Skeletal muscle tissue (tissue), 4 donors: ENCODE results near the gene TIAL1. TPM values are rescaled to one million over a fixed set of nuclear protein-coding genes. Genes with fewer than 3 reads are reported as not detected.
A peak's percentile ranks its signal among the peaks of the same experiment; 100 is the strongest.

ENCODE experiments used
- H3K27ac ChIP-seq: one replicate; pipeline ENCODE4 v1.7.0; 2013; ENCODE audit warnings: mild to moderate bottlenecking, low read depth, low read length, inconsistent platforms
- H3K27me3 ChIP-seq, 3 donors: one replicate each; pipeline ENCODE4 v1.7.0; 2013; ENCODE audit warnings: low read length in 3 of 3; ENCODE audit not compliant: control insufficient read depth in 3 of 3, insufficient read depth in 3 of 3
- H3K36me3 ChIP-seq, 3 donors: one replicate each; pipeline ENCODE4 v1.7.0; 2013; ENCODE audit warnings: low read length in 3 of 3; ENCODE audit not compliant: control insufficient read depth in 3 of 3, insufficient read depth in 3 of 3
- H3K4me1 ChIP-seq, 3 donors: one replicate each; pipeline ENCODE4 v1.7.0; 2013; ENCODE audit warnings: low read length in 3 of 3, mild to moderate bottlenecking in 3 of 3; ENCODE audit not compliant: control insufficient read depth in 3 of 3, insufficient read depth in 3 of 3
- H3K4me3 ChIP-seq, 3 donors: one replicate each; pipeline ENCODE4 v1.7.0; 2013; ENCODE audit warnings: low read length in 3 of 3
- H3K9ac ChIP-seq, 3 donors: one replicate each; pipeline ENCODE4 v1.7.0; 2013; ENCODE audit warnings: low read length in 3 of 3, mild to moderate bottlenecking in 3 of 3, moderate library complexity in 2 of 3, low read depth in 1 of 3
- H3K9me3 ChIP-seq, 3 donors: one replicate each; pipeline ENCODE4 v1.7.0; 2013; ENCODE audit warnings: low read length in 3 of 3; ENCODE audit not compliant: control insufficient read depth in 3 of 3
- total RNA-seq: library from RNA; depleted of rRNA; stranded (reverse); fragments of >200 nt; gene quantifications from one replicate; pipeline ENCODE4 v1.2.3, GENCODE V29; 2014
- donor health status: Osteomylitis.

TIAL1 gene
- total RNA-seq, 1 donor from 2014 or later: 39.1 TPM

DNA sequence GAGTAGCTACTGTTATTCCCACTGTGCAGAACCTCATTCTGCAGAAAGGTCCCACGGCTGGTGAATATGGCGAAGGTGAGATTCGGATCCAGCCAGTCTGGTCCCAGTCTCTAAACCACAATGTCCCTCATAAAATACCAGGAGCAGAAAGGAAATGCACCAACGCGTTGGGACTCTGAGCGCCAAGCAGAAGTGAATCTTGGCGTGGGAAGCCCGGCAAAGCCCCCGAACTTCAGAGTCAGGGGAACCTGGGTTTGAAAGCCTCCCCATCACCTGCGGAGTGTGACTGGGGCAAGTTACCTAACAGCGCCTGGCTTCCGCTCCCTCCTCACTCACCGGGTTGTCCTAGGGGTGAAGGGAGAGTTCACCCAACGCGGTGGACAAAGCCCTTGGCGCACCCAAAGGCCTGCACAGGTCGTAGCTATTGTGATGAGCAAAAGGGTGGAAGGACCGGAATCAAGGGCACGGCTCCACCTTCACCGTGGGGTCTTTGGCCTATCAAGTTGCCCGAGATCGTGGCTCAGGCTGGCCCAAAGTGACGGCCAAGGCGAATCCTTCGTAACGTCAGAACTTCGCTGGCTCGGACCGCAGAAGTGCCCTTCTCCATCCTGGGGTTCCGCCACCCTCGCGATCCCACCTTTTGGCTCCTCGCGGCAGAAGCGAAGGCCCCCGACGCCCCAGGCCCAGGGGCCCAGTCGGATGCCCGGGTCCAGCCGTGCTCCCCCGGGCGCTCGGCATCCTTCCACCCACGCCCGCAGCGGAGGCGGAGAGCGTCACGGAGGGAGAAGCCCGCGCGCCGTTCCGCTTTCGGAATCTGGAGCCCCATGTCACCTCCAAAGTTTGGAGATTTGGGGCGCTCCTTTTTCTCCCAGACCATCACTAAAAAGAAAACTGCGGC lies 55.1 kb downstream of the TIAL1 start:
- Histone ChIP-seq H3K4me3 (peak overlapping the region; percentile 63 to 72 (median 65)), H3K36me3 (no peaks in the 10 kb centered on the region), H3K4me1 (peaks cover 6 to 21% (median 8%) of the 10 kb centered on the region in 3 donors), H3K9ac (peak overlapping the region in 2 of 3 donors; percentile 40 to 59), H3K27ac (no peak overlapping the region), H3K9me3 (no peaks in the 10 kb centered on the region), H3K27me3 (peaks cover 0 to 8% (median 0%) of the 10 kb centered on the region in 3 donors)

DNA sequence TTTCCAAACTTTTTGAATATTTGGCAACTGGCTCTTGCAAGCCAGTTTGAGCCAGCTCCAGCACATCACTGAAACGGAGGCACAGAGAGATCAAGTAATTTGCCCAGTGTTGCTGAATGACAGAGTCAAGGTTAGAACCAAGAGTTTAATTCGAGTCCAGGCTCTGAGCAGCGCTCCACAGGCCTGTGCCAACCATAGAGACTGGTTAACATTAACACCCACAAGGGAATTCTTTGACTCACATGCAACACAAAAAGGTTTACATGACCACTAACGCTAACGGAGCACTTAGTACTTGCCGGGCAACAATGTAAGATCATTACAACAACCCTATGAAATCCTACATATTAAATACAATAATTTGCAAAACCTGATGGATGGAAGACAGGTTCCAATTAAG lies 55.7 kb downstream of the TIAL1 start:
- H3K27ac ChIP-seq: no peak overlapping the region
- no peaks in the 10 kb centered on the region for H3K9me3 ChIP-seq
- no peak overlapping the region for H3K9ac ChIP-seq
- H3K4me3 ChIP-seq: peak overlapping the region in 2 of 3 donors; percentile 63 to 72
- peaks cover 10 to 27% (median 15%) of the 10 kb centered on the region in 3 donors for H3K4me1 ChIP-seq
- peaks cover 0 to 8% (median 0%) of the 10 kb centered on the region in 3 donors for H3K27me3 ChIP-seq
- H3K36me3 ChIP-seq: no peaks in the 10 kb centered on the region

DNA sequence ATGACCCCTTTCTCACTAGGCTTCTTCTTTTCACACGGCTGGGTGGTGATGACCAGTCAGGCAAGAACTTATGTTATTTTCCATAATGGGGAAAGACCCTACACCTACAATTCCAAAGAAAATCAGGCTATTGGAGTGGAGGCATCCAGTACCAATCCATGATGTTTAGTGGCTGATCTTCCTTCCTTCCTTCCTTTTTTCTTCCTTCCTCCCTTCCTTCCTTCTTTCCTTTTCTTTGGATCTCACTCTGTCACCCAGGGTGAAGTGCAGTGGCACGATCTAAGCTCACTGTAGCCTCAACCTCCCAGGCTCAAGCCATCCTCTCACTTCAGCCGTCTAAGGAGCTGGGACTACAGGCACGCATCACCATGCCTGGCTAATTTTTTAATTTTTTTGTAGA lies 56.7 kb downstream of the TIAL1 start:
- Histone ChIP-seq H3K9ac (no peak overlapping the region), H3K36me3 (no peaks in the 10 kb centered on the region), H3K9me3 (no peaks in the 10 kb centered on the region), H3K4me3 (no peak overlapping the region), H3K27ac (no peak overlapping the region), H3K27me3 (peaks cover 0 to 8% (median 0%) of the 10 kb centered on the region in 3 donors), H3K4me1 (peaks cover 14 to 32% (median 16%) of the 10 kb centered on the region in 3 donors)

DNA sequence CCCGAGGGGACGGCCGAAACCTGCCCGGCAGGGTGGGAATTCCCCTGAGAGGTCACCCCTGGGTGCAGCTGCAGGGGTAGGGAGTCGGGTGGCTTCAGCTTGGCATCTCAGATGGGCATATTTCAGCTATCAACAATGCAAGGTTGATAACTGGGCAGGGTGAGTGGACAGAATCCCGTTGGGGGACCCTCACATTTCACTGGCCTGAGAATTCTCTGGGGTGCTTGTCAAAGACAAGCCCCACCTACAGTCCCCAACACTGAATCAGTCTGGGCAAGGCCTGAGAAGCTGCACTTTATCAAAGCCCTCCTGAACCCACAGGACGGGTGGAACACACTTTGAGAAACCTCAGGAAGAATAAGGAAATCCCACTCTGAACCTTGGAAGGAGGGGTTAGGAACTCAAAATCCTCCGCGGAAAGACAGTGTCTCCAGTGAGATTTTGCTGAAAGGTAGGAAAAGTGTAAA lies 57.4 kb downstream of the TIAL1 start:
- no peak overlapping the region for H3K4me3 ChIP-seq

DNA sequence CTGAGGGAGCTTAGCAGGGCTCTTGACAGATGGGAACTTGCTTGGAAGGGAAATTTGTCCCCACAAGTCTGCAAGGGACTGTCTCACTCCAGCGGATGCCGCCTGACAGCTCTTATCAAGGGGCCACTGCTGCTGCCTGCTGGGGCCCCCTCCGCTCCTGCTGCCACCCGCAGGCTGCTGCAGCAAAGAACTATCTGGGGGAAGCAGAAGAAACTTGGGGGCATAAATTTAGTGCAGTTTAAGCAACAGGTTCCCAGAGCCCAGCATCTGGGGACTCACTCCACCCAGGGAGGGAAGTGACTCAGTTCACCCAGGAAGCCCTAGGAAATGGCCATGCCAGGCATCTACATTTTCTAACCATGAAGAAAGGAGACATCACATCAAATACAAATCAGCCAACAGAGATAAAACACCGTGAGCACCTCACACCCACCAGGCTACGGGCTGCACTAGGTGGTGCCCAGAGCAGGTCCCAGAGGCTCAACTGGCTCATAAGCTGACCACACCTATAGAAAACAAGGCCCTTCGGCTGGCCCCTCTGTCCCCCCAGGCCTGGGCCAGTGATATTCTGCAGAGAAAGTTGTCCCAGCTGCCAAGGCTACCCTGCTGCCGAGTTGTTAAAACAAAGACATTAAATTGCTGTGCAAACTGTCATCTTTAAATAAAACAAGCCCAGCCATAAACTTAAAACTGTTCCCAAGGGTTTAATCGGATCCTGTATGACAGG lies 58.0 kb downstream of the TIAL1 start:
- Histone ChIP-seq H3K4me1 (peaks cover 12 to 32% (median 15%) of the 10 kb centered on the region in 3 donors), H3K9ac (peak overlapping the region in 1 of 3 donors; percentile 14)

More for the DNA sequence above, 57.4 kb downstream of the TIAL1 start:
- Histone ChIP-seq H3K36me3 (no peaks in the 10 kb centered on the region), H3K9me3 (no peaks in the 10 kb centered on the region), H3K27me3 (peaks cover 0 to 8% (median 0%) of the 10 kb centered on the region in 3 donors), H3K27ac (no peak overlapping the region), H3K9ac (peak overlapping the region in 1 of 3 donors; percentile 14), H3K4me1 (peaks cover 14 to 32% (median 18%) of the 10 kb centered on the region in 3 donors)

DNA sequence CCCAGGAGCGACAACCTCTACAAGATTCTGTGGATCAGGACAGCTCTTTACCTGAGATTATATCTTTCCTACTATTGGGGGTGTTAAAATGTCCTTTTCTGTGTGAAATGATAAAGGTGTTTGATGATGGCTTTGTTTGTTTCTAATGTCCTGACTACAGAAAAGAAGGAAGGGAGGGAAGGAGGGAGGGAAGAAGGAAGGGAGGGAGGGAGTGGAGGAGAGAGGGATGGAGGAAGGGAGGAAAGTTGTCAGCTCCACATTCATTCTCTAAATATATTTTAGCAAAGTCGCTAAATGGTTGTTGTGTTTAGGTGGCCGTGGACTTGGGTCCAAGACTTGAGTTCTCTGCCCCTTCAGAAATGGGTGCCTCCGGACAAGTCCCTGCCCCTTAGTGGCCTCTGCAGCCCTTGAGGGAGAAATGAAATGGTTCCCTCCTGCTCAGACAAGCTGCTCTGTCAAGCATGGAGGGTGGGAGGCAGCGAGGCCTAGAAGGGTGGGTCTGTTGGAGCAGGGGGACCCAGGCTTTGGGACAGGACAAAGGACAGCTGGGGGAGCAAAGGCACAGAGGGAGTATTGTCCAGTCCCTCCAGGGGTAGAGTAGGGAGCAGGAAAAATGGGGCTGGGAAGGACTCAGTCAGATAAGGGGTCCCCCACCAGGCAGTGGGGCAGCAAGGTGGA lies 58.7 kb downstream of the TIAL1 start:
- no peak overlapping the region for H3K4me3 ChIP-seq
- peaks cover 11 to 32% (median 12%) of the 10 kb centered on the region in 3 donors for H3K4me1 ChIP-seq
- H3K27ac ChIP-seq: peak overlapping the region; percentile 7
- no peaks in the 10 kb centered on the region for H3K9me3 ChIP-seq
- no peaks in the 10 kb centered on the region for H3K36me3 ChIP-seq
- H3K9ac ChIP-seq: no peak overlapping the region
- peaks cover 0 to 8% (median 0%) of the 10 kb centered on the region in 3 donors for H3K27me3 ChIP-seq

More for the DNA sequence above, 58.0 kb downstream of the TIAL1 start:
- no peak overlapping the region for H3K4me3 ChIP-seq
- peaks cover 0 to 8% (median 0%) of the 10 kb centered on the region in 3 donors for H3K27me3 ChIP-seq
- no peak overlapping the region for H3K27ac ChIP-seq
- no peaks in the 10 kb centered on the region for H3K36me3 ChIP-seq
- no peaks in the 10 kb centered on the region for H3K9me3 ChIP-seq

DNA sequence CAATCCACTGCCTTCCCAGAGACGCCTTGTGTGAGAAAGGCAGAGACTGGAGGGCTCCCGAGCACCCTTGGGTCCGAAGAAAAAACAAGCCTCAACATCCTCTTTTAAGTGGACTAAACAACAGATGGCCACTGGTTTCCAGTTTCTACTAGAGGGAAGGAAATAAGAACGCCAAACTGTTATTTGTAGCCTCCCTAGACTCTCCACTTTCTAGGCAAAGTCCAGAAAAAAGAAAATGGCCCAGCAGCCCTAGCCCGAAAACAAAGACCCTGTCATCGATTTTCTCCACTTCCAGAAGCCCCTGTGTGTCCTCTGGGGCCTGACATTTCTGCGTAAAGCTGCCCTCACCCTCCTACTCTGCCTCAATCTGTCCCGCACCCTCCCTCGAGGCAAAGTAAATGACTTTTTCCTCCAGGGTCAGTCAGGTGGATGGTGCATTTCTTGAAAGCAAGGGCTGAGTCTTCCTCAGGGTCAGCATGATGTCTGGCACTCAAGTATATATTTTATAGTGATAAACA lies 60.2 kb downstream of the TIAL1 start:
- Histone ChIP-seq H3K9me3 (no peaks in the 10 kb centered on the region), H3K9ac (peak overlapping the region in 2 of 3 donors; percentile 6 to 19), H3K27me3 (peaks cover 0 to under 1% (median 0%) of the 10 kb centered on the region in 3 donors), H3K4me3 (peak overlapping the region in 2 of 3 donors; percentile 33 to 41), H3K4me1 (peaks cover 12 to 36% (median 18%) of the 10 kb centered on the region in 3 donors), H3K27ac (peak overlapping the region; percentile 52), H3K36me3 (no peaks in the 10 kb centered on the region)

DNA sequence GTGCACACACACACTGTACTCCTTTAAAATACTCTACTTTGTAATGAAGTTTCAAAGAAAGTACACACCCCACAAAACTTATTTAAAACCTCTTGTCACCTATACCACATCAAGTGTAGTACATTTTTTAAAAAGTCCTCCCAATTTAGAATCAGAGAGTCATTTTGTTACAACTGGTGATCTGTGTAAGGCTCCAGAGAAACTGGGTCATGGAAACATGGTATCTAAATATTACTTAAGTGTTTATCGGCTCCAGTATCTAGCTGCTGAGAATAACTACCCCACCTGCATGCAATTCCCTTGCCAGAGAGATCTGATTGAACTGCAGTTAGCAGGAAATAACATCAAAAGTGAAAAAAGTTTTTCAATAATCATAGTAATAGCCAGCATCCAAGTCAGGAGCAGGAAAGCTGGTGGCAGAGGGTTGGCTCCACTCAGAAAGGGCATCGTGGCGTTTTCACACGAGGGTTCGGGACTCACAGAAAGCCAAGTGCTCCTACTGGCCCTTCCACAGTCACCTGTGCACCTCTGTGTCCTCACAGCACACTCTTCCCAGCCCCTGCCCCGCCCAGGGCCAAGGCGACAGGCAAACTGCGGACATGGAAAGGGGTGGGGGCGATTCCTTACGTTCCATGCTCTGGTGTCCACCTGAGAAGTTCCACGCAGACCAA lies 60.8 kb downstream of the TIAL1 start:
- Histone ChIP-seq H3K9me3 (no peaks in the 10 kb centered on the region), H3K4me3 (peak overlapping the region; percentile 27 to 41 (median 33)), H3K27me3 (no peaks in the 10 kb centered on the region), H3K4me1 (peaks cover 10 to 32% (median 19%) of the 10 kb centered on the region in 3 donors), H3K36me3 (no peaks in the 10 kb centered on the region), H3K27ac (peak overlapping the region; percentile 52), H3K9ac (peak overlapping the region in 1 of 3 donors; percentile 6)

DNA sequence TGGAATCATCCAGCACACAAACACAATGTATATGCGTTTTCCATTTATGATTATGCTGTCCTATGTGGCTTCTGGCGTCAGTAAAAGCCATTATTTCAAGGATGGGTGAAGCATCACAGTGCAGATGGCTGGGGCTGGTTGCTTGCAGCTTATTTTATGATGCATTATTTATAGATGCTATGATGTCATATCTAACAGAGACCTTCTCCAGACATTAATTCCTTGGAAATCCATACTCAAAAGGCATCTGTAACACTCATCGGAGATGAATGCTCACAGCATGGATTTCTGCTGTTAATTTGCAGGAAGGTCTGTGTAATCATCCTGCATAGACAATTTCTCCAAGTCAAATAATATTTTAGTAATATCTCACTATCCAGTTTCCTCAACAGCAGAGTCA lies 61.5 kb downstream of the TIAL1 start:
- Histone ChIP-seq H3K27me3 (no peaks in the 10 kb centered on the region), H3K4me1 (peaks cover 10 to 26% (median 23%) of the 10 kb centered on the region in 3 donors), H3K9me3 (no peaks in the 10 kb centered on the region), H3K36me3 (no peaks in the 10 kb centered on the region), H3K4me3 (peak overlapping the region in 1 of 3 donors; percentile 33), H3K27ac (peak overlapping the region; percentile 52), H3K9ac (no peak overlapping the region)
